Ascending aorta (tissue), 2 donors: ENCODE results near the gene SNX24. TPM values are rescaled to one million over a fixed set of nuclear protein-coding genes. Genes with fewer than 3 reads are reported as not detected.
A peak's percentile ranks its signal among the peaks of the same experiment; 100 is the strongest.

Experiments
- DNase-seq, 2 donors: peaks; one replicate each; pipeline ENCODE4 v3.0.0-alpha.2; 2019; ENCODE audit warnings: low spot score in 2 of 2
- H3K27ac ChIP-seq, 2 donors: fragments of 200-600 bp; sonication (generic); one replicate each; pipeline ENCODE4 v1.5.1; 2016 to 2017; ENCODE audit warnings: mild to moderate bottlenecking in 1 of 2
- H3K27me3 ChIP-seq: fragments of 200-600 bp; sonication (generic); one replicate; pipeline ENCODE4 v1.5.1; 2017
- H3K36me3 ChIP-seq, 2 donors: fragments of 200-600 bp; sonication (generic); one replicate each; pipeline ENCODE4 v1.5.1; 2016
- H3K4me1 ChIP-seq, 2 donors: fragments of 200-600 bp; sonication (generic); one replicate each; pipeline ENCODE4 v1.5.1; 2016 to 2017; ENCODE audit warnings: mild to moderate bottlenecking in 1 of 2
- H3K4me3 ChIP-seq, 2 donors: fragments of 200-600 bp; sonication (generic); one replicate each; pipeline ENCODE4 v1.5.1; 2016 to 2017; ENCODE audit warnings: mild to moderate bottlenecking in 1 of 2
- H3K9me3 ChIP-seq, 2 donors: fragments of 200-600 bp; sonication (generic); one replicate each; pipeline ENCODE4 v1.5.1; 2016
- intact Hi-C: fragments of 100-400 bp; cut with DNase I; formaldehyde crosslinking; loops from one replicate; pipeline ENCODE4 v1.15.1; 2023
- total RNA-seq: library from RNA; depleted of rRNA; stranded (reverse); fragments of >200 nt; gene quantifications from one replicate; pipeline ENCODE4 v1.1.0, GENCODE V29; 2016
- TF ChIP-seq, protein P1 (sequence below), 3 experiments: fragments of 200-600 bp in 2 of 3; fragments of 450-650 bp in 1 of 3; sonication (generic) in 2 of 3; IDR thresholded peaks; one replicate each; pipeline ENCODE4 v1.5.1; 2016 to 2019; ENCODE audit warnings: antibody characterized with exemption in 3 of 3, mild to moderate bottlenecking in 1 of 3, moderate library complexity in 1 of 3

SNX24 gene
- total RNA-seq, 1 donor from 2014 or later = 21.1 TPM

DNA sequence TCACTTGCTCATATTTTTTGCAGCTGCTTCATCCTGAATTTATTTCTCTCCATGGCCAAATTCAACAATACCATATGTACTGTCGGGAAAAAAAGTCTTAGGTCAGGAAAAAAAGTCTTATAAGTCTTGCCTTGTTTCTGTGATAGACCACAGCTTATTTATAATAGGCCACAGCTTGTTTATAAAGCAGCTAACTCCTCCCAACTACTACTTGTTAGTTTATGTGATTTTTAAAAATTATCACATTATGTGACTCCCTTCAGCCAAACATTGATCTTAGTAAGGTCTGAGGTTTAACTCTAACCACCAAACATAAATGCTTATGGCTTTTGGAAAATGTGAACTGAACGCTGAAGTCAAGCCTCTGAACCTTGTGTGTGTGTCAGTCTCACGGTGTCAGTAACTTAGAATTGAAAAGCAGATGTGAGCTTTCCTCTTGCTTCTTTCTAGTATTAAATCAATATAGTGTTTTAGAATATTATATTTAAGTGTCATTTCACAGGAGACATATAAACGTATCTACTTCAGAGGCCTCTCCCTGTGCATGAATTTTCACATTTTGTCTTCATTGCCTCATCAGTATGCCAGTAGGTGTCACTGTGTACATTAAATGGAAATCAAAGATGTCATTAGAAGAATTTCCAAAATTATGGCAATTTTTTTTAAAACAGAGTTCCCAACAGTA lies 51.3 kb downstream of the SNX24 start:
- Histone ChIP-seq H3K4me1 (no peaks in the 10 kb centered on the region), H3K4me3 (no peak overlapping the region), H3K9me3 (no peaks in the 10 kb centered on the region), H3K36me3 (no peaks in the 10 kb centered on the region), H3K27me3 (no peaks in the 10 kb centered on the region), H3K27ac (no peak overlapping the region)
- DNase-seq = no peak
- intact Hi-C loops = loop anchor here (5.0 kb wide), 1 partner anchor 141 kb away; the partner anchor contains the start of gene PPIC
- TF ChIP-seq, protein P1, sequence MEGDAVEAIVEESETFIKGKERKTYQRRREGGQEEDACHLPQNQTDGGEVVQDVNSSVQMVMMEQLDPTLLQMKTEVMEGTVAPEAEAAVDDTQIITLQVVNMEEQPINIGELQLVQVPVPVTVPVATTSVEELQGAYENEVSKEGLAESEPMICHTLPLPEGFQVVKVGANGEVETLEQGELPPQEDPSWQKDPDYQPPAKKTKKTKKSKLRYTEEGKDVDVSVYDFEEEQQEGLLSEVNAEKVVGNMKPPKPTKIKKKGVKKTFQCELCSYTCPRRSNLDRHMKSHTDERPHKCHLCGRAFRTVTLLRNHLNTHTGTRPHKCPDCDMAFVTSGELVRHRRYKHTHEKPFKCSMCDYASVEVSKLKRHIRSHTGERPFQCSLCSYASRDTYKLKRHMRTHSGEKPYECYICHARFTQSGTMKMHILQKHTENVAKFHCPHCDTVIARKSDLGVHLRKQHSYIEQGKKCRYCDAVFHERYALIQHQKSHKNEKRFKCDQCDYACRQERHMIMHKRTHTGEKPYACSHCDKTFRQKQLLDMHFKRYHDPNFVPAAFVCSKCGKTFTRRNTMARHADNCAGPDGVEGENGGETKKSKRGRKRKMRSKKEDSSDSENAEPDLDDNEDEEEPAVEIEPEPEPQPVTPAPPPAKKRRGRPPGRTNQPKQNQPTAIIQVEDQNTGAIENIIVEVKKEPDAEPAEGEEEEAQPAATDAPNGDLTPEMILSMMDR (IDR thresholded peaks at IDR 0.05) = peak; percentile 15 to 67 (median 40)

DNA sequence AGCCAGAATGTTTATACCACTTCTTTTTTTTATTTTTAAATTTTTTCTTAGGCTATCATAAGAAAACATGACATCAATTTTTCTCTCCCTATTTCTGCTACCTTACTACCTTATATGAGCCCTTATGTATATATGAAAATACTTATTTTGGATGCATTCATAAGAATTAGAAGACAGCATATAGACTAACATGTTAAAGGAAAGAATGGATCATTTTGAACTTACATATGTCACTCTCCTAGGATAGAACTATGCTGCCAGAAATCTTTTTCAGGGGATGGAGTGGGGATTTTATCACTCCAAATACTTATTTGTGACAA lies 51.8 kb downstream of the SNX24 start:
- H3K4me1 ChIP-seq = no peaks in the 10 kb centered on the region
- H3K27me3 ChIP-seq = no peaks in the 10 kb centered on the region
- TF ChIP-seq, protein P1 (IDR thresholded peaks at IDR 0.05) = no peak
- no peak overlapping the region for H3K27ac ChIP-seq
- no peak overlapping the region for H3K4me3 ChIP-seq
- intact Hi-C loops = loop anchor here (5.0 kb wide), 1 partner anchor 140 kb away; the partner anchor contains the start of gene PPIC
- DNase-seq = no peak
- H3K36me3 ChIP-seq = no peaks in the 10 kb centered on the region
- H3K9me3 ChIP-seq = no peaks in the 10 kb centered on the region

DNA sequence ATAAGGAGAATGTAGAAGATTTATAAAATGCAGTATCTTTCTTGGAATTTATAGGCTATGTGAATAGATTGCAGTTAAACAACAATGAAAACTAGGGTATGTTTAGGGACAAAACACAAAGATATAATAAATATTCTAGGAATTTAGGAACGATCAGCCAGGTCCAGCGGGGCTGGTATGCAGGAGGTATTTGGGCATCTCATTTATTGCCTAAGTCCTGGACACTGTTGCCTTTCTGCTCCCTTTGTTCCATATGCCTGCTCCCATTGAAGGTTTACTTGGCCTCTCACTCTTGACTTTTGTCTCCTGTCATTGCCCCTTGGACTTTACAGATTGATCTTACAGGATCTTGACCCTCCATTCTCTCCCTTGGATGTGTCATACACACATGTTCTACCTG lies 55.9 kb downstream of the SNX24 start:
- no peak for DNase-seq
- TF ChIP-seq, protein P1 (IDR thresholded peaks at IDR 0.05) = no peak
- Histone ChIP-seq H3K27ac (no peak overlapping the region), H3K4me1 (peaks cover 0 to 6% of the 10 kb centered on the region in 2 donors), H3K4me3 (no peak overlapping the region), H3K36me3 (no peaks in the 10 kb centered on the region), H3K9me3 (no peaks in the 10 kb centered on the region), H3K27me3 (no peaks in the 10 kb centered on the region)
- intact Hi-C loops = loop anchor here (10.0 kb wide), 1 partner anchor 703 kb away; no protein-coding TSS in a partner anchor

DNA sequence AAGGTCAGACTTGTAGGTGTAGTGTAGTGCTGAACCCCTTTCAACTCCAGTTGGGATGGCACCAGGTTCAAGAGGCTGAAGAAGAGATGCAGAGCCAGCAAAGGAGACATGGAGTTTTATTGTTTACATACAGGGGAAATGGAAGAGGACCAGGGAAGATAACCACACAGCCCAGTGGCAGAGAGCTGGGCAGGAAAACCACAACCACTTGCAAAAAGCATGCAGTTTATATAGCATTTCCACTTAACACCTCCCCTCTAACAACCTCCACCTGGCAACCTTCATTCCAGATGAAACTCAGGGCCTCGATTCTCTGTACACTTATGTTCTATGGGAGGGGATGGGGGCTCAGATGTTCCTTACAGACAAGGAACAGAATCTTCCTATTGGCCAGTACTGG lies 56.9 kb downstream of the SNX24 start:
- no peaks in the 10 kb centered on the region for H3K27me3 ChIP-seq
- H3K4me1 ChIP-seq = peaks cover 0 to 10% of the 10 kb centered on the region in 2 donors
- H3K36me3 ChIP-seq = no peaks in the 10 kb centered on the region
- H3K9me3 ChIP-seq = no peaks in the 10 kb centered on the region
- no peak overlapping the region for H3K27ac ChIP-seq
- TF ChIP-seq, protein P1 (IDR thresholded peaks at IDR 0.05) = no peak
- no peak overlapping the region for H3K4me3 ChIP-seq
- no peak for DNase-seq
- intact Hi-C loops = loop anchor here (10.0 kb wide), 1 partner anchor 703 kb away; no protein-coding TSS in a partner anchor

DNA sequence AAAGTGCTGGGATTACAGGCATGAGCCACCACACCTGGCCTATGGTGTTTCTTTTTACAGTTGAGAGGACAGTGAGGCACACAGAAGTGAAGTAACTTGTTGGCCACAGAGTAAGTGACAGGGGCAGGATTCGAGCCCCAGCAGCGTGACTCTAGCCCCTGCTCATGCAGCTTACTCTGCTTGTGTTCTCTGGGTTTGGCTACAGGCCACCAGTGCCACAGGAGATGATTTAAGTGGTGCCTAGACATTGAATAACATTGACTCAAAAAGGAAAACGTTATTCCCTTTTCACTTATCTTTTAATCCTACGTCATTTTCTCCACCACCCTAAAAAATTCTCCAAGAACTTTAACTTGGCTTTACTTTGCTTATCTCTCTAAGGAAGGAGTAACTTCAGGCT lies 61.4 kb downstream of the SNX24 start:
- DNase-seq = peak in 1 of 2 donors; percentile 72
- TF ChIP-seq, protein P1 (IDR thresholded peaks at IDR 0.05) = no peak
- Histone ChIP-seq H3K27ac (peak overlapping the region; percentile 41 to 68), H3K27me3 (no peaks in the 10 kb centered on the region), H3K4me1 (peaks cover 0 to 16% of the 10 kb centered on the region in 2 donors), H3K36me3 (no peaks in the 10 kb centered on the region), H3K4me3 (peak overlapping the region in 1 of 2 donors; percentile 24), H3K9me3 (no peaks in the 10 kb centered on the region)
- intact Hi-C loops = loop anchor here (5.0 to 10.0 kb wide), 4 partner anchors 59 to 698 kb away; partner anchors contain the start of genes PRDM6 and SNX24
